ENCODE data around the gene PLA2G4D.

Gene PLA2G4D

DNA sequence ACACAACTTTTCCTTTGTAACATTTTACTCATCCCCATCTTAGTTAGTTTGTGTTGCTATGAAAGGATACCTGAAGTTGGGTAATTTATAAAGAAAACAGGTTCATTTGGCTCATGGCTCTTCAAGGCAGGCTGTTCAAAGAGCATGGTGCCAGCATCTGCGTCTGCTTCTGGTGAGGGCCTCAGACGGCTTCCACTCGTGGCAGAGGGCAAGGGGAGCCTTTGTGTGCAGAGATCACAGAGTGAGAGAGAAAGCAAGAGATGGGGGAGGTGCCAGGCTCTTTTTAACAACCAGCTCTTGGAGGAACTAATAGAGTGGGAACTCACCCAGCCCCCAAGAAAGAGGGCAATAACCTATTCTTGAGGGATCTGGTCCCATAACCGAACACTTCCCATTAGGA, 39.0 kb upstream of the PLA2G4D start:
- Mint-ChIP-seq H3K27ac (no peak overlapping the region), H3K27me3 (no peaks in the 10 kb centered on the region), H3K4me1 (ENCODE audit: low read depth) (no peaks in the 10 kb centered on the region), H3K9me3 (ENCODE audit: low read depth) (no peaks in the 10 kb centered on the region), H3K36me3 (no peaks in the 10 kb centered on the region), H3K4me3 (no peak overlapping the region)

DNA sequence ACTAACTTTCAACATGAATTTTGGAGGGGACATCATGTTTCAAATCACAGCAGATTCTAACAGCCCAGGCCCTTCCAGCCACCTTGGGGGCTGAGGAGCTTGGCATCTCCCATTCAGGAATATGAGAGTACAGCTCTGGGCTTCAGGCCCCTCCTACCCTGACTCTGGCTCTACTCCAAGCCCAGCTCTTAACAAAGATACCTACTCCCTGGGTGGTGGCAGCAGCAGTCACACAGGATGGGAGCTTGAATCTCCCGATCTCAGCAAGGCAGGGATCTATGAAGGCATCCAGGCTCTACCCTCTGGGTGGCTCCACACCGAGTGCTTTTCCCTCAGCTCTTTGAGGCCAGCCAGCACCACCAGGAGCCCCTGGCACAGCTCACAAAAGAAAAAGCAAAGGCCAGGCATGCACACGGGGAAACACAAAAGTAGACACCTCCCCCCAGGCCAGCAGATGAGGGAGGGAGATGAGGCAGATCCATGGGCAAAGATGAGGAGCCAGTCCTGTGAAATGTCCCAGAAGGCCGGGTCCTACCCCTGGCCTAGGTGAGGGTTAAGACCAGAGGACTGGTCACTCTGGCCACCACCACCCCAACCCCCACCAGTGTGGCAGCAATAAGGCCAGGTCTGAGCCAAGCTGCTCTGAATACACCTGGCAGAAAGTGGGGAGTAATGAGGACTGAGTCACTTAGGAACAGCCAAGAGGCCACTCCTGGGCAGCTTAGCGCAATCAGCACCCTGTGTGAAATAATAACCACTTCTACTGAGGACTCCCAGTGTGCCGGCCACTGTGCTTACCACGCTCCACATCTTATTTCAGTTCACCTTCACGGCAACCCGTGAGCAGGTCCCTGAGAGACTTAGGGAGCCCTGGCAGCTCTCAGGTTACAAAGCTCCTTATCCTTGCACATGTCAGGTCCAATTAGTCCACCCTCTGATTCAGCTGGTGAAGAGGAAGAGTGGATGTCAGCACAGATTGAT, 37.8 kb upstream of the PLA2G4D start:
- Mint-ChIP-seq H3K4me1 (ENCODE audit: low read depth) (no peaks in the 10 kb centered on the region), H3K27me3 (no peaks in the 10 kb centered on the region), H3K36me3 (no peaks in the 10 kb centered on the region), H3K27ac (no peak overlapping the region), H3K4me3 (no peak overlapping the region), H3K9me3 (ENCODE audit: low read depth) (no peaks in the 10 kb centered on the region)

DNA sequence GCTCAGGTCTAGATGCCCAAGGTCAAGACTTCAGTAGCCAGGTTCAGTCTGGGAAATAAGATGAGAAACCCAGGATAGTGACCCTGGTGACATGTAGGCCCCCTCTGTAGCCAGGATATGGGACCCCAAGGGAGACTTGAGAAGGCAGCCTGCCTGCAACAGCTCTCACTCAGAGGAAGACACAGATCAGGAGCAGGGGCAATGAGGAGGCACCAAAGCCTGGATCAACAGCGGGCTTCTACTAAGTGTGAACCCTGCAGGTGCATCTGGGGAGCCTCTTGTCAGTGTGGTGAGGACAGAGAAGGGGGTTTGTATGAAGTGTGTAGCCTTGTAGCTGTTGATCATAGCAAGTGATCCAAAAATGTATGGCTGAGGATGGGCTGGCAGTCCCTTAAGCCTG, 36.6 kb upstream of the PLA2G4D start:
- Mint-ChIP-seq H3K27ac (no peak overlapping the region), H3K36me3 (no peaks in the 10 kb centered on the region), H3K4me3 (no peak overlapping the region), H3K9me3 (ENCODE audit: low read depth) (no peaks in the 10 kb centered on the region), H3K4me1 (ENCODE audit: low read depth) (no peaks in the 10 kb centered on the region), H3K27me3 (no peaks in the 10 kb centered on the region)

DNA sequence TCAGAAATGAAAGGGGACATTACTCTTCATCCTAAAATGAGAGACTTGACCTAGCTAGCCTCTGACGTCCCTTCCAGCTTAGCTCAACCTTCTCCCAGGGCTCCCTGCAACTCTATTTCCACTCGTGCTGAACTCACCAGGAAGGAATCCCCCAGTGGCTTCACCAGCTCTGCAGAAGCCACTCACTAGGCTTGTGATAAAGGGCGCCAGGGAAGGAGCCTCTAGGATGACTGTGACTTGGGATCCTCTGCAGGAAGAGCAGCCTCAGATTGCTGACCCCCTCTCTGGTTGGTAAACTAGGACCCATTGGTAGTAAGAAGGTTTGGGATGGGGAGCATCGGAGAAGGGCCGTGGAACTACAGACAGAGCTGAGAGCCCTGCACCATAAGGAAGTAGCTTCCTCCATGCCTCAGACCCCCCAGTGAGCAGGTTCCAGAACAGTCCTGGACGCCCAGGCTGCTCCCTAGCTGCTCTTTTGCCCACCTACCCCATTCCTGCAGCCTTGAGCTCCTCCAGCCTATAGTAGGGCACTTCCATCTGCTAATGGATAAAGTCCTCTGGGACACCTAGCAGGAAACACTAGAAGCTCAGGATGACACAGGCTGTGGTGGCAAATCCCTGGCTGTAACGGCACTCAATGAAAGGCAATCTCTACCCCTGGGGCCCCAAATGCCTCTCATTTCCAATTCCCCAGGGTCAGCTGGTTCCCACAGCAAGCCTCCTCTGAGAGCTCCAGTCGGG, 36.1 kb upstream of the PLA2G4D start:
- H3K27ac Mint-ChIP-seq = no peak overlapping the region
- no peaks in the 10 kb centered on the region for H3K27me3 Mint-ChIP-seq
- no peaks in the 10 kb centered on the region for H3K4me1 Mint-ChIP-seq (ENCODE audit: low read depth)
- no peaks in the 10 kb centered on the region for H3K9me3 Mint-ChIP-seq (ENCODE audit: low read depth)
- H3K36me3 Mint-ChIP-seq = no peaks in the 10 kb centered on the region
- H3K4me3 Mint-ChIP-seq = no peak overlapping the region

DNA sequence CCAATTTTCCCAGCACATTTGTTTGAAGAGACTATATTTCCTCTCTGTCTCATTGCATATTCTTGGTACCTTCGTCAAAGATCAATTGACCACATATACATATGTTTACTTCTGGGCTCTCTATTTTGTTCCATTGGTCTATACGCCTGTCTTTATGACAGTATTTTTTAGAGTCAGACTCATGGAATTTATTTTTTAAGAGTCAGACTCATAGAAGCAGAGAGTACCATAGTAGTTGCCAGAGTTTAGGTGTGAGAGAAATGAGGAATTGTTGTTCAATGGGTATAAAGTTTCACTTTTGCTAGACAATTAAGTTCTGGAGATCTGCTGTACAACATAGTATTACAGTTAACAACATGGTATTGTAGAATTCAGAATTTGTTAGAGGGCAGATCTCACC, 35.0 kb upstream of the PLA2G4D start:
- Mint-ChIP-seq H3K9me3 (ENCODE audit: low read depth) (no peaks in the 10 kb centered on the region), H3K4me3 (no peak overlapping the region), H3K27me3 (no peaks in the 10 kb centered on the region), H3K4me1 (ENCODE audit: low read depth) (no peaks in the 10 kb centered on the region), H3K27ac (no peak overlapping the region), H3K36me3 (no peaks in the 10 kb centered on the region)

DNA sequence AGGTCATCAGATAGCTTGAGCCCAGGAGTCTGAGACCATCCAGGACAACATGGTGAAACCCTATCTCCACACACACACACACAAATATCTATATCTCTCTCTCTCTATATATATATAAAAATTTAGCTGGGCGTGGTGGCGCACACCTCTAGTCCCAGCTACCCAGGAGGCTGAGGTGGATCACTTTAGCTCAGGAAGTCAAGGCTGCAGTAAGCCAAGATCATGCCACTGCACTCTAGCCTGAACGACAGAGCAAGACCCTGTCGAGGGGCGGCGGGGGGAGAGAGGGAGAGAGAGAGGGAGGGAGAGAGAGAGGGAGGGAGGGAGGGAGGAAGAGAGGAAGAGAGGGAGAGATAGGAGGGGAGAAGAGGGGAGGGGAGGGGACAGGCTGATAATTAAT, 34.1 kb upstream of the PLA2G4D start:
- H3K36me3 Mint-ChIP-seq = no peaks in the 10 kb centered on the region
- H3K9me3 Mint-ChIP-seq (ENCODE audit: low read depth) = no peaks in the 10 kb centered on the region
- no peak overlapping the region for H3K4me3 Mint-ChIP-seq
- no peaks in the 10 kb centered on the region for H3K27me3 Mint-ChIP-seq
- H3K4me1 Mint-ChIP-seq (ENCODE audit: low read depth) = no peaks in the 10 kb centered on the region
- no peak overlapping the region for H3K27ac Mint-ChIP-seq

DNA sequence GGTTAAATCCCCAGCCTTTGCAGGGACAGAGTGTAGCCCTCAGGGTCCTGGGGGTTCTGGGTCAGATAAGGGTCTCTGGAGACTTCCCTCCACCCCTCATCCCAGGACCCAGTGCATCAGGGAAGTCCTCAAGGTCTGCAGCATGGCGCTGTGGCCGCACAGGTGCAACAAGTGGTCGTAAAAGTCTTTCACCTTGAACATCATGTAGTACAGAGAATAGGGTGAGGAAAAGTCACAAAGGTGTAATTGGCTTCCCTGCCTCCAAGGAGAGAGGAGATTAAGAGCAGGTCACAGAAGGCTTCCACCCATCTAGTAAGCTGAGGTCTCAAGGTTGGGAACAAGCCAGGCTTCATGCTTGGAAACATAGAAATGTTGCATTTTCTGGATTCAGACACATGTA, 29.2 kb upstream of the PLA2G4D start:
- Mint-ChIP-seq H3K4me1 (ENCODE audit: low read depth) (no peaks in the 10 kb centered on the region), H3K9me3 (ENCODE audit: low read depth) (no peaks in the 10 kb centered on the region), H3K27ac (no peak overlapping the region), H3K36me3 (no peaks in the 10 kb centered on the region), H3K4me3 (no peak overlapping the region), H3K27me3 (no peaks in the 10 kb centered on the region)

DNA sequence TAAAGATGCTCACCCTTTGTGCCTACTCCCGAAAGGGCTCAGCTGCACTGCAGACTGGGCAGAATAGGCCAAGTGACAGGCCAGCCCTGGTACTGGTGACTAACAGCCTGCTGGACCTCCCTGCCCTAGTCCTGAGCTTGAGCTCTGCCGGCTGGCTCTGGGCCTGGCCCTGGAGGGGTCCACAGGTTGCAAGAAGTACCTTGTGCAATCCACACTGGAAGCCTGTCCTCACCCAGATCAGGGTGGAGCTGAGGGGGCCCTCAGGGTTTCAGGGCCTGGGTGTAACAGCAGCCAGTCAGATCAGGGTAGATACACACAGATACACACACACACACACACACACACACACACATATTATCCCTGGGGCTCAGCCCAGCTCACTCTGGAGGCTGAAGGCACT, 27.3 kb upstream of the PLA2G4D start:
- Mint-ChIP-seq H3K36me3 (no peaks in the 10 kb centered on the region), H3K27ac (no peak overlapping the region), H3K4me3 (no peak overlapping the region)

DNA sequence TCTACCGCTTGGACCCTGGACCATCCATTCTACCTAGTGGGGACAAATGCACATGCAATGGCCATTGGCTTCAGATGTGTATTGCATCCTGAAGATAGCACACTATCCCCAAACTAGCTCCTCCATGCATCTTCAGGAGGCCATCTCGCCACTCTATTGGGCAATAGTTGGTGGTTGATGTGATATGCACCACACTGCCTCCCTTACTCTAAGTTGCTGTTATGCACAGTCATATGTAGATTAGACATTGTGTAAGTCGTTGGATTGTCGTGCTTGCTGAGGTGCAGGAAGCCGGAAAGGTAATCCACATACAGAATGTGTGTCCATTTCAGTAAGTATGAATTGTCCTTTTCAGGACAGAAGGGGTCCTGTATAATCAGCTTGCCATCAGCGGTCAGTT, 26.7 kb upstream of the PLA2G4D start:
- H3K36me3 Mint-ChIP-seq = no peaks in the 10 kb centered on the region
- no peaks in the 10 kb centered on the region for H3K27me3 Mint-ChIP-seq
- H3K9me3 Mint-ChIP-seq (ENCODE audit: low read depth) = no peaks in the 10 kb centered on the region
- no peak overlapping the region for H3K27ac Mint-ChIP-seq
- H3K4me3 Mint-ChIP-seq = no peak overlapping the region
- H3K4me1 Mint-ChIP-seq (ENCODE audit: low read depth) = no peaks in the 10 kb centered on the region

More for the DNA sequence above, 27.3 kb upstream of the PLA2G4D start:
- H3K27me3 Mint-ChIP-seq = no peaks in the 10 kb centered on the region
- H3K9me3 Mint-ChIP-seq (ENCODE audit: low read depth) = no peaks in the 10 kb centered on the region
- H3K4me1 Mint-ChIP-seq (ENCODE audit: low read depth) = no peaks in the 10 kb centered on the region

DNA sequence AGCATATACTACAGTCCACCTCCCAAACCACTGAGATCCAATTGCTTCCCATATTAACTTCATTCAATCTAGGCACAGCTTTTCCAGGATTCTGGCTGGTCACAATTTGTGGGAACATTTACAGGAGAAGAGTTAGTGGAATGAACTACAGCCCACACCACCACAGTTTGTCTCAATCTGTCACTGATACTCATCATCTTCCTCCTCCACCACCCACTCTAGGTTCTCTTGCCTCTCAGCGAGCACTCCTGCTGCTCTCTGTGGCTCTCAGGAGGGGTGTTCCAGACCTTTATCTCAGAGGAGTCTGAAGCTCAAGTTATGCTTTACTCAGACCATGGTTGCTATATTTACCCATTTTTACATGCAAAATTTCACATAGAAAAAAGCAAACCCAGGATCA, 25.9 kb upstream of the PLA2G4D start:
- H3K4me3 Mint-ChIP-seq = no peak overlapping the region
- no peaks in the 10 kb centered on the region for H3K36me3 Mint-ChIP-seq

DNA sequence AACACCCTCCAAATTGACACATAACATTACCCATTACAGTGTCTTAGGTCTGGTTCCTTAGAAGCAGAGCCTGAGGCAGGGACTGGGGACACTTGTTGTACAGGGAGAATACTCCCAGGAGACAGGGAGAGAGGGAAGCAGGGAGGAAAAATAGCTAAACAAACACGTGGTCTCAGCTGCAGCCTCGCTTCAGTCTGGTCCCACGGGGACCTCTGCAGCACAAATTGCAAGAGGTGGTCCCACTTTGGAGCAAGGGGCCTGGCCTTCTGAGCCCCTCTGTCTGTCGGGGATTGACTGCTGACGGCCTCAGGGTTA, 25.0 kb upstream of the PLA2G4D start:
- no peaks in the 10 kb centered on the region for H3K9me3 Mint-ChIP-seq (ENCODE audit: low read depth)
- H3K27me3 Mint-ChIP-seq = no peaks in the 10 kb centered on the region
- H3K4me3 Mint-ChIP-seq = no peak overlapping the region
- H3K36me3 Mint-ChIP-seq = no peaks in the 10 kb centered on the region
- H3K27ac Mint-ChIP-seq = no peak overlapping the region
- H3K4me1 Mint-ChIP-seq (ENCODE audit: low read depth) = no peaks in the 10 kb centered on the region

More for the DNA sequence above, 25.9 kb upstream of the PLA2G4D start:
- H3K27ac Mint-ChIP-seq = no peak overlapping the region
- no peaks in the 10 kb centered on the region for H3K9me3 Mint-ChIP-seq (ENCODE audit: low read depth)
- no peaks in the 10 kb centered on the region for H3K4me1 Mint-ChIP-seq (ENCODE audit: low read depth)
- no peaks in the 10 kb centered on the region for H3K27me3 Mint-ChIP-seq

DNA sequence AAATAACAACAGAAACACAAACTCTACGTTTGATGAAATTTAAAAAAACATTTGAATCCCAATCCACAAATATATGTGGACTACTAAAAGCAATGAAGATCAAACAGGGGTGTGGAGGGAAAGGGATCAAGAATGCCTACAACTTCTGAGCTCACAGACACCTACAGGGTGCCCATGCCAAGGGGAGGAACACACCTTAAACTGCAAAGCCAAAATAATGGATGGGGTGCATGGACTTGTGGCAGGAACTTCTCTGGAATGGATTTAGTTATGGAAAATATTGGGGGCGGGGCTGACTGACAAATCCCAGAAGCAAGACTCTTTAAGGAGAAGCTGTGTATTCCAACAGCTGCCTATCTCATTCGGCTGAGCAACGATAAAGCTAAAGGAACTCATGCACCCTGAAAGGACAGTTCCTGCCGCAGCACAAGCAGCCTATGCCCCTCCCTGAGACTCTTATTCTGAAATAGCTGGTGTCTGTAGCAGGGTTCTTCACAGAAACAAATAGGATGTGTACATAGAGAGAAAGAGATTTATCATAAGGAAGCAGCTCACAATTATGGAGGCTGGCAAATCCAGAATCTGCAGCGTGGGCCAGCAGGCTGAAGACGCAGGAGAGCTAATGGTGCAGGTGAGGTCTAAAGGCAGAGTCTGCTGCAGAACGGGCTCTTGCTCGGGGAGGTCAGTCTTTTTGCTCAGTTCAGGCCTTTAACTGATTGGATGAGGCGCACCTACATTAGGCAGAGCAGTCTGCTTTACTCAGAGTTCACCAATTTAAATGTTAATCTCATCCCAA, 24.5 kb upstream of the PLA2G4D start:
- no peak overlapping the region for H3K4me3 Mint-ChIP-seq
- H3K9me3 Mint-ChIP-seq (ENCODE audit: low read depth) = no peaks in the 10 kb centered on the region
- no peak overlapping the region for H3K27ac Mint-ChIP-seq
- H3K4me1 Mint-ChIP-seq (ENCODE audit: low read depth) = no peaks in the 10 kb centered on the region
- H3K36me3 Mint-ChIP-seq = no peaks in the 10 kb centered on the region
- H3K27me3 Mint-ChIP-seq = no peaks in the 10 kb centered on the region

DNA sequence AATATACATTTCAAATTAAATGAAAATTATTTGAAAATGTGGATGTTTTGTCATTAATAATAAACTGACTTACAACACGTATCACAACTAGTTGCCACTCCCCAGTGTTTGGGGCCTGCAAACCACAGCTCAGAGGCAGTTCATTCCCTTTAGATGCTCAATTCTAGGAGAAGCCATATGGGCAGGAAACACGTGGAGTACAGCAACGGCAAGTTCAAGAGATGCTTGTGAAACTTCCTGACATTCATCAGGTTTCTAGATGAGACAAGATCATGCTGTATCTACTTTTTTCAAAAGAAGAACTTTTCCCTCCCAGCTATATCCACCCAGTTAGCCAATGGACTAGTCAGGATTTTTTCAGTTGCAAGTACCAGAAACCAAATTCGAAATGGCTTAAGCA, 17.6 kb upstream of the PLA2G4D start:
- H3K4me1 Mint-ChIP-seq (ENCODE audit: low read depth) = peaks cover 6% of the 10 kb centered on the region
- no peak overlapping the region for H3K4me3 Mint-ChIP-seq
- peaks cover 15% of the 10 kb centered on the region for H3K27me3 Mint-ChIP-seq
- H3K9me3 Mint-ChIP-seq (ENCODE audit: low read depth) = no peaks in the 10 kb centered on the region
- H3K27ac Mint-ChIP-seq = no peak overlapping the region
- no peaks in the 10 kb centered on the region for H3K36me3 Mint-ChIP-seq

DNA sequence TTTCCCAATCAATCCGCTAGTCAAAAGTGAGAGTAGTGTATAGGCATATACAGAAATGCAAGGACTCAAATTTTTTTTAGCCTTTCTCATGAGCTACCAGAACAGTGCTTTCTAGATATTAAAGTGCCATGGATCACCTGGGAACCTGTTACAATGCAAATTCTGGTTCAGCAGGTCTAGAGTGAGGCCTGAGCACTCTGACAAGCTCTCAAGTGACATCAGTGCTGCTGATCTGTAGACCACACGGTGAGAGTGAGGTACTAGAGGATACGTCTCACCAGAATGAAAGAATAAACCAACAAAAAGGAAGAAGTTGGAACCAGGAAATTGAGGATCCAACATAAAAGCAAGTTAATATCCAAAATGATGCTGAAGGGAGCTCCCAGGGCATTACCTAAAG, 16.0 kb upstream of the PLA2G4D start:
- peaks cover 16% of the 10 kb centered on the region for H3K27me3 Mint-ChIP-seq
- peaks cover 6% of the 10 kb centered on the region for H3K4me1 Mint-ChIP-seq (ENCODE audit: low read depth)
- no peaks in the 10 kb centered on the region for H3K36me3 Mint-ChIP-seq
- H3K4me3 Mint-ChIP-seq = no peak overlapping the region
- no peak overlapping the region for H3K27ac Mint-ChIP-seq
- no peaks in the 10 kb centered on the region for H3K9me3 Mint-ChIP-seq (ENCODE audit: low read depth)

DNA sequence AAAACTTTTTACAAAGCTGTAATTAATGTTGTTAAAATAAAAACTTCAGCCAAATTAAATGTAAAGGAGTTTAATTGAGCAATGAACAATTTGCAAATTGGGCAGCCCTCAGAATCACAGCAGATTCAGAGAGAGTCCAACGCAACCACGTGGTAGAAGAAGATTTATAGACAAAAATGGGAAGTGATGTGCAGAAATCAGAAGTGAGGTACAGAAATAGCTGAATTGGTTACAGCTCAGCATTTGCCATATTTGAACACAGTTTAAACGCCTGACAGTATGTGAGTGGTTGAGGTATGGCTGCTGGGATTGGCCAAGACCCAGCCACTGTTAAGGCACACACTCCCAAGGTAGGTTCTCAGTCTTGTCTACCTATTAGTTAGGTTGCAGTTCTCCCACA, 14.4 kb upstream of the PLA2G4D start:
- no peak overlapping the region for H3K4me3 Mint-ChIP-seq
- no peak overlapping the region for H3K27ac Mint-ChIP-seq
- no peaks in the 10 kb centered on the region for H3K9me3 Mint-ChIP-seq (ENCODE audit: low read depth)
- no peaks in the 10 kb centered on the region for H3K36me3 Mint-ChIP-seq
- H3K27me3 Mint-ChIP-seq = peaks cover 16% of the 10 kb centered on the region
- peaks cover 6% of the 10 kb centered on the region for H3K4me1 Mint-ChIP-seq (ENCODE audit: low read depth)
